Measurements from ENCODE around the gene PCYT2.

Gene PCYT2

GRCh38 chr17:81911277-81911961, at the start of gene PCYT2:
PCYT2 (minus strand) TSS chr17:81911399; CDS start chr17:81911355, 44 bp downstream.
- DNase-seq (ENCODE audit: low read depth, low spot score), result no peak
- peaks cover 39% of the 10 kb centered on the region for H3K36me3 ChIP-seq (ENCODE audit: control insufficient read depth, insufficient read depth, low read length)
- H3K27me3 ChIP-seq (ENCODE audit: control insufficient read depth, insufficient read depth, low read length), result no peaks in the 10 kb centered on the region
- H3K27ac ChIP-seq (ENCODE audit: low read length), result no peak within 1 kb of the TSS
- H3K9me3 ChIP-seq (ENCODE audit: control insufficient read depth, insufficient read depth, low read length), result no peaks in the 10 kb centered on the region
- WGBS (ENCODE audit: insufficient coverage, insufficient read length), result no CpG with 5 or more reads among the region's 84 CpGs
- peak within 1 kb of the TSS; percentile 80 for H3K4me3 ChIP-seq (ENCODE audit: low read length)
- H3K4me1 ChIP-seq (ENCODE audit: control insufficient read depth, insufficient read depth, low read length), result peaks cover 5% of the 10 kb centered on the region

DNA sequence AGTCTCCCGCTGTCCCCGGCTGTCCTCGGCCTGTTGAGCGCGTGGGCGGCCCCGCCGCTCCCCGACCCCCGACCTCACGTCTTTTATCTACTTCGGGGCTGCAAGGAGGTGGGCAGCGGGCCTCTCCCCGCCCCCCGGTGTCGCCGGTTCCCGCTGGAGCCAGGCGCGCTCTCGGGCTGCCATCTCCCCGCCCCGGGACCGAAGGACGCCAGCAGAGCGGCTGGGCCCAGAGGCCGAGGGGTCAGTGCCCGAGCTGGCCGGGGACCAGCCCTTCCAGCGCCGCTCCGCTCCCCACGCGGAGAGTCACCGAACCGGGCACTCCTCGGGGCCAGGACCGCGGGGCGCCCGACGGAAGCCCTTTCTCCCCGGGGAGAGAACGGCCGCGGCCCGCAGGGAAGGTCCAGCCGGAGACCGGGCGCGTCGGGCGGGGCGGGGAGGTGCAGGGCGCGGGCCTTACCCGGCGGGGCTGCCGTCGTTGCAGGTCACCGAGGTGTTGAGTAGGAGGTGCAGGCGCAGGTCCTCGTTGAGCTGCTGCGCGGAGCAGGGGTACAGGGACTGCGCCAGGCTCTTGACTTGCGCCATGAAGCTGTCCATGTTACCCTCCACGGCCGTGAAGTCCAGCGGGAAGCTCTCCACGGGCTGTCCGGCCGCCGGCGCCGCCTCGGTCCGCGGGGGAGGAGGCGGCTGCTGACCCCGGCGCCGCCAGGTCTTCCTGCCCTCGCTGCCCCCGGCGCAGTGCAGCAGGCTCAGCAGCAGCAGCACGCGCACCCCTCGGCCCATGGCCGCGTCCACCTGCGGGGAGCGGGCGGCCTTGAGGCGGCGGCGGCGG, 49.1 kb upstream of the PCYT2 start:
- DNase-seq (ENCODE audit: low read depth, low spot score), result no peak
- Histone ChIP-seq H3K4me3 (ENCODE audit: low read length) (peak overlapping the region; percentile 20; the same call in 1 of the 2 replicates), H3K27ac (ENCODE audit: low read length) (no peak overlapping the region), H3K4me1 (ENCODE audit: control insufficient read depth, insufficient read depth, low read length) (no peaks in the 10 kb centered on the region), H3K27me3 (ENCODE audit: control insufficient read depth, insufficient read depth, low read length) (peaks cover 37% of the 10 kb centered on the region), H3K9me3 (ENCODE audit: control insufficient read depth, insufficient read depth, low read length) (no peaks in the 10 kb centered on the region), H3K36me3 (ENCODE audit: control insufficient read depth, insufficient read depth, low read length) (no peaks in the 10 kb centered on the region; the same call in 1 of the 2 replicates)
- no CpG with 5 or more reads among the region's 98 CpGs for WGBS (ENCODE audit: insufficient coverage, insufficient read length)

DNA sequence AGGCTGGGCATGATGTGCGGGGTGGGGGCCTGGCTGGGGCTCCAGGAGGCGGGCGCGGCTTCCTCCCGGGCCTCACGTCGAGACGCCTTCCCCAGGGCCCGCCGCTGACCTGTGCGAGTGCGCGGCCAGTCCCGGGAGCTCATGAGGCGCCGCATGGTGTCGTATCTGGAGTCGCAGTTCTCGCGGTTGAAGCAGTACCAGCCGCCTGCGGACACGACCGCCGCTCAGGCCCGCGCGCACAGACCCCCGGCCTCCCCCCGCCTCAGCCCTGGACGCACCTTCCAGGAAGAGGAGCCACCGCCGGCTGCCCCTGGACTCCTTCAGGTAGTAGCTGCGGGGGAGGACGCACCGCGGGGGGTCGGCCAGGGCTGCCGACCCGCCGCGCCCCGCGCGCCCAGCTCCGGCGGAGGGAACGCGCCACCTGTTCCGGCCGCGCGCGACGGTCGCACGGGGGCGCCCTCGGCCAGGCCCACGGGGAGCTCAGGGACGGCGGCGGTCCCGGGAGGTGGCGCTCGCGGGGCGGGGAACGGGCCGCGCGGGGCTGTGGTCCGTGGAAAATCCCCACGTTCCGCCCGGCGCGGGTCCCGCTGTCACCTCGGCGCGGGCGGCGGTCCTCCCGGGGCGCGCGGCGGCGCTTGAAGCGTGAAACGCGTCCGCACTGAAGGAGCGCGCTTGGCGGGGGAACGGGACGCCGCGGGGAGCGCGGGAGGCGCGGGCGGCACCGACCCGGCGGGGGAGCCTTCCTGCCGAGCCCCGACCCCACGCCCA, 48.3 kb upstream of the PCYT2 start:
- H3K36me3 ChIP-seq (ENCODE audit: control insufficient read depth, insufficient read depth, low read length), result no peaks in the 10 kb centered on the region; the same call in 1 of the 2 replicates
- H3K9me3 ChIP-seq (ENCODE audit: control insufficient read depth, insufficient read depth, low read length), result no peaks in the 10 kb centered on the region
- peak overlapping the region; percentile 4; the same call in 1 of the 2 replicates for H3K4me3 ChIP-seq (ENCODE audit: low read length)
- H3K4me1 ChIP-seq (ENCODE audit: control insufficient read depth, insufficient read depth, low read length), result no peaks in the 10 kb centered on the region
- peaks cover 37% of the 10 kb centered on the region for H3K27me3 ChIP-seq (ENCODE audit: control insufficient read depth, insufficient read depth, low read length)
- no CpG with 5 or more reads among the region's 112 CpGs for WGBS (ENCODE audit: insufficient coverage, insufficient read length)
- DNase-seq (ENCODE audit: low read depth, low spot score), result no peak
- no peak overlapping the region for H3K27ac ChIP-seq (ENCODE audit: low read length)

- H3K9me3 ChIP-seq (ENCODE audit: control insufficient read depth, insufficient read depth, low read length), result no peaks in the 10 kb centered on the region
- no peak for DNase-seq (ENCODE audit: low read depth, low spot score)
- no peak overlapping the region for H3K27ac ChIP-seq (ENCODE audit: low read length)
- no peak overlapping the region for H3K4me3 ChIP-seq (ENCODE audit: low read length)
- peaks cover 37% of the 10 kb centered on the region for H3K27me3 ChIP-seq (ENCODE audit: control insufficient read depth, insufficient read depth, low read length)
- no peaks in the 10 kb centered on the region; the same call in 1 of the 2 replicates for H3K36me3 ChIP-seq (ENCODE audit: control insufficient read depth, insufficient read depth, low read length)
- no CpG with 5 or more reads among the region's 15 CpGs for WGBS (ENCODE audit: insufficient coverage, insufficient read length)
- H3K4me1 ChIP-seq (ENCODE audit: control insufficient read depth, insufficient read depth, low read length), result no peaks in the 10 kb centered on the region
These were observed 47.6 kb upstream of the PCYT2 start for GRCh38 chr17:81958633-81959342.

GRCh38 chr17:81957691-81958432, 46.7 kb upstream of the PCYT2 start:
- 100% methylated on average over 2 of the region's 19 CpGs for WGBS (ENCODE audit: insufficient coverage, insufficient read length)
- H3K27me3 ChIP-seq (ENCODE audit: control insufficient read depth, insufficient read depth, low read length), result peaks cover 33% of the 10 kb centered on the region

GRCh38 chr17:81956607-81957589, 45.7 kb upstream of the PCYT2 start:
- H3K27me3 ChIP-seq (ENCODE audit: control insufficient read depth, insufficient read depth, low read length), result peaks cover 24% of the 10 kb centered on the region
- DNase-seq (ENCODE audit: low read depth, low spot score), result no peak
- H3K4me3 ChIP-seq (ENCODE audit: low read length), result no peak overlapping the region
- no peaks in the 10 kb centered on the region; the same call in 1 of the 2 replicates for H3K36me3 ChIP-seq (ENCODE audit: control insufficient read depth, insufficient read depth, low read length)
- H3K27ac ChIP-seq (ENCODE audit: low read length), result no peak overlapping the region
- H3K4me1 ChIP-seq (ENCODE audit: control insufficient read depth, insufficient read depth, low read length), result no peaks in the 10 kb centered on the region
- H3K9me3 ChIP-seq (ENCODE audit: control insufficient read depth, insufficient read depth, low read length), result no peaks in the 10 kb centered on the region
- no CpG with 5 or more reads among the region's 45 CpGs for WGBS (ENCODE audit: insufficient coverage, insufficient read length)

More at GRCh38 chr17:81957691-81958432, 46.7 kb upstream of the PCYT2 start:
- H3K27ac ChIP-seq (ENCODE audit: low read length), result no peak overlapping the region
- H3K4me1 ChIP-seq (ENCODE audit: control insufficient read depth, insufficient read depth, low read length), result no peaks in the 10 kb centered on the region
- H3K9me3 ChIP-seq (ENCODE audit: control insufficient read depth, insufficient read depth, low read length), result no peaks in the 10 kb centered on the region
- H3K36me3 ChIP-seq (ENCODE audit: control insufficient read depth, insufficient read depth, low read length), result no peaks in the 10 kb centered on the region; the same call in 1 of the 2 replicates
- DNase-seq (ENCODE audit: low read depth, low spot score), result no peak
- H3K4me3 ChIP-seq (ENCODE audit: low read length), result no peak overlapping the region

GRCh38 chr17:81955756-81956544, 44.8 kb upstream of the PCYT2 start:
- Histone ChIP-seq H3K27me3 (ENCODE audit: control insufficient read depth, insufficient read depth, low read length) (peaks cover 24% of the 10 kb centered on the region), H3K36me3 (ENCODE audit: control insufficient read depth, insufficient read depth, low read length) (no peaks in the 10 kb centered on the region; the same call in 1 of the 2 replicates), H3K4me1 (ENCODE audit: control insufficient read depth, insufficient read depth, low read length) (no peaks in the 10 kb centered on the region), H3K4me3 (ENCODE audit: low read length) (no peak overlapping the region), H3K9me3 (ENCODE audit: control insufficient read depth, insufficient read depth, low read length) (no peaks in the 10 kb centered on the region), H3K27ac (ENCODE audit: low read length) (no peak overlapping the region)
- 100% methylated on average over 1 of the region's 13 CpGs for WGBS (ENCODE audit: insufficient coverage, insufficient read length)
- DNase-seq (ENCODE audit: low read depth, low spot score), result no peak

GRCh38 chr17:81955058-81955681, 44.0 kb upstream of the PCYT2 start:
- no peaks in the 10 kb centered on the region; the same call in 1 of the 2 replicates for H3K36me3 ChIP-seq (ENCODE audit: control insufficient read depth, insufficient read depth, low read length)
- H3K27ac ChIP-seq (ENCODE audit: low read length), result no peak overlapping the region
- peaks cover 19% of the 10 kb centered on the region for H3K27me3 ChIP-seq (ENCODE audit: control insufficient read depth, insufficient read depth, low read length)
- H3K9me3 ChIP-seq (ENCODE audit: control insufficient read depth, insufficient read depth, low read length), result no peaks in the 10 kb centered on the region
- no peak overlapping the region for H3K4me3 ChIP-seq (ENCODE audit: low read length)
- DNase-seq (ENCODE audit: low read depth, low spot score), result no peak
- no peaks in the 10 kb centered on the region for H3K4me1 ChIP-seq (ENCODE audit: control insufficient read depth, insufficient read depth, low read length)
- no CpG with 5 or more reads among the region's 26 CpGs for WGBS (ENCODE audit: insufficient coverage, insufficient read length)
